Measurements from ENCODE around the gene OVOL1.
"Not testable (repeated sequence)": the region's sequence is repeated elsewhere in the genome, so short reads cannot be mapped to it uniquely, and the experiment has no call there.

OVOL1 gene

GRCh38 chr11:65817312-65817834 lies 30.5 kb downstream of the OVOL1 start:
- no peak for DNase-seq

- peak; percentile 94 for DNase-seq
Observed at GRCh38 chr11:65817835-65818680, 31.2 kb downstream of the OVOL1 start.

GRCh38 chr11:65821107-65821506 lies 34.2 kb downstream of the OVOL1 start:
- no peak for DNase-seq

GRCh38 chr11:65822776-65823528 lies 36.1 kb downstream of the OVOL1 start:
- DNase-seq, result no peak

- no peak for DNase-seq
Observed at GRCh38 chr11:65826984-65827735, 40.3 kb downstream of the OVOL1 start.

- no peak for DNase-seq
Observed at GRCh38 chr11:65829459-65829858, 42.6 kb downstream of the OVOL1 start.

GRCh38 chr11:65832231-65832630 lies 45.4 kb downstream of the OVOL1 start:
- DNase-seq, result not testable (repeated sequence)

- peak; percentile 98 for DNase-seq
Observed at GRCh38 chr11:65833297-65834030, 46.6 kb downstream of the OVOL1 start, which contains the start of gene SNX32. Gene SNX32 (plus strand): TSS chr11:65833963. CDS start chr11:65834066, 103 bp downstream.

- DNase-seq, result no peak
Observed at GRCh38 chr11:65834202-65834601, 47.3 kb downstream of the OVOL1 start.

- no peak for DNase-seq
Observed at GRCh38 chr11:65842144-65842543, 55.3 kb downstream of the OVOL1 start.

- no peak for DNase-seq
Observed at GRCh38 chr11:65843811-65844210, 56.9 kb downstream of the OVOL1 start.

GRCh38 chr11:65844231-65844872 lies 57.5 kb downstream of the OVOL1 start:
- no peak for DNase-seq

Measured in hematopoietic multipotent progenitor cell treated with erythropoietin and hydrocortisone succinate and interleukin-3 and kit ligand, for 4 days (in vitro differentiated cells).